WTC11 (cell line): Measurements from ENCODE around the gene PIK3CB.

Experiments used
- CBFB ChIP-seq: sonication (generic); formaldehyde crosslinking; IDR thresholded peaks from 2 replicates; pipeline ENCODE4 v1.8.1; 2022; ENCODE audit warnings: mild to moderate bottlenecking, low read depth, missing genetic modification reagents
- EMX1 ChIP-seq: fragments of 250-450 bp; sonication (Bioruptor Pico); IDR thresholded peaks from 2 replicates; pipeline ENCODE4 v1.8.0; 2021; ENCODE audit warnings: mild to moderate bottlenecking
- GABPB1 ChIP-seq: sonication (generic); formaldehyde crosslinking; IDR thresholded peaks from 2 replicates; pipeline ENCODE4 v1.8.1; 2023; ENCODE audit warnings: mild to moderate bottlenecking, missing genetic modification reagents
- NFE2L1 ChIP-seq: sonication (generic); formaldehyde crosslinking; IDR thresholded peaks from 2 replicates; pipeline ENCODE4 v1.8.1; 2023; ENCODE audit warnings: missing genetic modification reagents
- NFYB ChIP-seq: sonication (generic); formaldehyde crosslinking; conservative IDR thresholded peaks from 2 replicates; pipeline ENCODE4 v1.8.0; 2022; ENCODE audit warnings: low read depth, missing genetic modification reagents
- NR2C2 ChIP-seq: sonication (generic); formaldehyde crosslinking; IDR thresholded peaks from 2 replicates; pipeline ENCODE4 v1.8.0; 2022; ENCODE audit warnings: mild to moderate bottlenecking, missing genetic modification reagents
- ZBTB21 ChIP-seq: sonication (generic); formaldehyde crosslinking; IDR thresholded peaks from 2 replicates; pipeline ENCODE4 v1.8.1; 2023; ENCODE audit warnings: mild to moderate bottlenecking, missing genetic modification reagents, borderline replicate concordance
- TF ChIP-seq, protein P1 (sequence below): sonication (generic); formaldehyde crosslinking; IDR thresholded peaks from 2 replicates; pipeline ENCODE4 v1.8.0; 2022; ENCODE audit warnings: mild to moderate bottlenecking, missing genetic modification reagents
- TF ChIP-seq, protein P2 (sequence below): sonication (generic); formaldehyde crosslinking; IDR thresholded peaks from 2 replicates; pipeline ENCODE4 v1.8.1; 2023; ENCODE audit warnings: mild to moderate bottlenecking, missing genetic modification reagents
- TF ChIP-seq, protein P3 (sequence below): fragments of 200-600 bp; IDR thresholded peaks from 2 replicates; pipeline ENCODE4 v1.8.0; 2022; ENCODE audit warnings: antibody characterized with exemption
- TF ChIP-seq, protein P4 (sequence below): sonication (generic); formaldehyde crosslinking; IDR thresholded peaks from 2 replicates; pipeline ENCODE4 v1.8.0; 2022; ENCODE audit warnings: mild to moderate bottlenecking, missing genetic modification reagents
- TF ChIP-seq, protein P5 (sequence below): fragments of 250-450 bp; sonication (Bioruptor Pico); IDR thresholded peaks from 2 replicates; pipeline ENCODE4 v1.8.0; 2021; ENCODE audit warnings: mild to moderate bottlenecking
- TF ChIP-seq, protein P6 (sequence below): sonication (generic); formaldehyde crosslinking; IDR thresholded peaks from 2 replicates; pipeline ENCODE4 v1.8.1; 2022; ENCODE audit warnings: low read depth, missing genetic modification reagents, borderline replicate concordance
- TF ChIP-seq, protein P7 (sequence below): sonication (generic); formaldehyde crosslinking; IDR thresholded peaks from 2 replicates; pipeline ENCODE4 v1.8.1; 2023; ENCODE audit warnings: mild to moderate bottlenecking, missing genetic modification reagents, moderate library complexity

DNA sequence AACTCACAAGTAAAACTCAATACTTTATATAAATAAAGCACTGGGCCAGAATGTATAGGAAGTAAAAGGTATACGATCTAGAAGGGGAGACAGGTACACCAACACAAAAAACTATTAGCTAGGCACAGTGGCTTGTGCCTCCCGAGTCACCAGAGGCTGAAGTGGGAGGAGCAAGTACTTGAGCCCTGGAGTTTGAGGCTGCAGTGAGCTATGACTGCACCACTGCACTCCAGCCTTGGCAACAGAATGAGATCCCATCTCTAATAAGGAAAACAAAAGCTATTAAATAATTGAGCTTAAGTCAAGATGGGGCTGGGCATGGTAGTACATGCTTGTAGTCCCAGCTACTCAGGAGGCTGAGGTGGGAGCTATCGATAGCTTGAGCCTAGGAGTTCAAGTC is 17.0 kb downstream of the PIK3CB start:
- TF ChIP-seq, protein P1, sequence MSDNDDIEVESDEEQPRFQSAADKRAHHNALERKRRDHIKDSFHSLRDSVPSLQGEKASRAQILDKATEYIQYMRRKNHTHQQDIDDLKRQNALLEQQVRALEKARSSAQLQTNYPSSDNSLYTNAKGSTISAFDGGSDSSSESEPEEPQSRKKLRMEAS, result no peak
- TF ChIP-seq, protein P2, sequence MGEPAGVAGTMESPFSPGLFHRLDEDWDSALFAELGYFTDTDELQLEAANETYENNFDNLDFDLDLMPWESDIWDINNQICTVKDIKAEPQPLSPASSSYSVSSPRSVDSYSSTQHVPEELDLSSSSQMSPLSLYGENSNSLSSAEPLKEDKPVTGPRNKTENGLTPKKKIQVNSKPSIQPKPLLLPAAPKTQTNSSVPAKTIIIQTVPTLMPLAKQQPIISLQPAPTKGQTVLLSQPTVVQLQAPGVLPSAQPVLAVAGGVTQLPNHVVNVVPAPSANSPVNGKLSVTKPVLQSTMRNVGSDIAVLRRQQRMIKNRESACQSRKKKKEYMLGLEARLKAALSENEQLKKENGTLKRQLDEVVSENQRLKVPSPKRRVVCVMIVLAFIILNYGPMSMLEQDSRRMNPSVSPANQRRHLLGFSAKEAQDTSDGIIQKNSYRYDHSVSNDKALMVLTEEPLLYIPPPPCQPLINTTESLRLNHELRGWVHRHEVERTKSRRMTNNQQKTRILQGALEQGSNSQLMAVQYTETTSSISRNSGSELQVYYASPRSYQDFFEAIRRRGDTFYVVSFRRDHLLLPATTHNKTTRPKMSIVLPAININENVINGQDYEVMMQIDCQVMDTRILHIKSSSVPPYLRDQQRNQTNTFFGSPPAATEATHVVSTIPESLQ, result no peak
- TF ChIP-seq, protein P3, sequence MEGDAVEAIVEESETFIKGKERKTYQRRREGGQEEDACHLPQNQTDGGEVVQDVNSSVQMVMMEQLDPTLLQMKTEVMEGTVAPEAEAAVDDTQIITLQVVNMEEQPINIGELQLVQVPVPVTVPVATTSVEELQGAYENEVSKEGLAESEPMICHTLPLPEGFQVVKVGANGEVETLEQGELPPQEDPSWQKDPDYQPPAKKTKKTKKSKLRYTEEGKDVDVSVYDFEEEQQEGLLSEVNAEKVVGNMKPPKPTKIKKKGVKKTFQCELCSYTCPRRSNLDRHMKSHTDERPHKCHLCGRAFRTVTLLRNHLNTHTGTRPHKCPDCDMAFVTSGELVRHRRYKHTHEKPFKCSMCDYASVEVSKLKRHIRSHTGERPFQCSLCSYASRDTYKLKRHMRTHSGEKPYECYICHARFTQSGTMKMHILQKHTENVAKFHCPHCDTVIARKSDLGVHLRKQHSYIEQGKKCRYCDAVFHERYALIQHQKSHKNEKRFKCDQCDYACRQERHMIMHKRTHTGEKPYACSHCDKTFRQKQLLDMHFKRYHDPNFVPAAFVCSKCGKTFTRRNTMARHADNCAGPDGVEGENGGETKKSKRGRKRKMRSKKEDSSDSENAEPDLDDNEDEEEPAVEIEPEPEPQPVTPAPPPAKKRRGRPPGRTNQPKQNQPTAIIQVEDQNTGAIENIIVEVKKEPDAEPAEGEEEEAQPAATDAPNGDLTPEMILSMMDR, result no peak
- TF ChIP-seq CBFB (CRISPR knock-in tag), result no peak
- TF ChIP-seq, protein P4, sequence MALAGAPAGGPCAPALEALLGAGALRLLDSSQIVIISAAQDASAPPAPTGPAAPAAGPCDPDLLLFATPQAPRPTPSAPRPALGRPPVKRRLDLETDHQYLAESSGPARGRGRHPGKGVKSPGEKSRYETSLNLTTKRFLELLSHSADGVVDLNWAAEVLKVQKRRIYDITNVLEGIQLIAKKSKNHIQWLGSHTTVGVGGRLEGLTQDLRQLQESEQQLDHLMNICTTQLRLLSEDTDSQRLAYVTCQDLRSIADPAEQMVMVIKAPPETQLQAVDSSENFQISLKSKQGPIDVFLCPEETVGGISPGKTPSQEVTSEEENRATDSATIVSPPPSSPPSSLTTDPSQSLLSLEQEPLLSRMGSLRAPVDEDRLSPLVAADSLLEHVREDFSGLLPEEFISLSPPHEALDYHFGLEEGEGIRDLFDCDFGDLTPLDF (CRISPR knock-in tag), result no peak
- TF ChIP-seq, protein P5, sequence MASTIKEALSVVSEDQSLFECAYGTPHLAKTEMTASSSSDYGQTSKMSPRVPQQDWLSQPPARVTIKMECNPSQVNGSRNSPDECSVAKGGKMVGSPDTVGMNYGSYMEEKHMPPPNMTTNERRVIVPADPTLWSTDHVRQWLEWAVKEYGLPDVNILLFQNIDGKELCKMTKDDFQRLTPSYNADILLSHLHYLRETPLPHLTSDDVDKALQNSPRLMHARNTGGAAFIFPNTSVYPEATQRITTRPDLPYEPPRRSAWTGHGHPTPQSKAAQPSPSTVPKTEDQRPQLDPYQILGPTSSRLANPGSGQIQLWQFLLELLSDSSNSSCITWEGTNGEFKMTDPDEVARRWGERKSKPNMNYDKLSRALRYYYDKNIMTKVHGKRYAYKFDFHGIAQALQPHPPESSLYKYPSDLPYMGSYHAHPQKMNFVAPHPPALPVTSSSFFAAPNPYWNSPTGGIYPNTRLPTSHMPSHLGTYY (CRISPR knock-in tag), result no peak
- no peak for TF ChIP-seq ZBTB21
- no peak for TF ChIP-seq NR2C2
- no peak for TF ChIP-seq NFE2L1 (CRISPR knock-in tag)
- TF ChIP-seq EMX1 (CRISPR knock-in tag), result no peak
- no peak for TF ChIP-seq GABPB1 (CRISPR knock-in tag)
- TF ChIP-seq, protein P6, sequence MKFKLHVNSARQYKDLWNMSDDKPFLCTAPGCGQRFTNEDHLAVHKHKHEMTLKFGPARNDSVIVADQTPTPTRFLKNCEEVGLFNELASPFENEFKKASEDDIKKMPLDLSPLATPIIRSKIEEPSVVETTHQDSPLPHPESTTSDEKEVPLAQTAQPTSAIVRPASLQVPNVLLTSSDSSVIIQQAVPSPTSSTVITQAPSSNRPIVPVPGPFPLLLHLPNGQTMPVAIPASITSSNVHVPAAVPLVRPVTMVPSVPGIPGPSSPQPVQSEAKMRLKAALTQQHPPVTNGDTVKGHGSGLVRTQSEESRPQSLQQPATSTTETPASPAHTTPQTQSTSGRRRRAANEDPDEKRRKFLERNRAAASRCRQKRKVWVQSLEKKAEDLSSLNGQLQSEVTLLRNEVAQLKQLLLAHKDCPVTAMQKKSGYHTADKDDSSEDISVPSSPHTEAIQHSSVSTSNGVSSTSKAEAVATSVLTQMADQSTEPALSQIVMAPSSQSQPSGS, result no peak
- TF ChIP-seq NFYB (CRISPR knock-in tag), result no peak
- TF ChIP-seq, protein P7, sequence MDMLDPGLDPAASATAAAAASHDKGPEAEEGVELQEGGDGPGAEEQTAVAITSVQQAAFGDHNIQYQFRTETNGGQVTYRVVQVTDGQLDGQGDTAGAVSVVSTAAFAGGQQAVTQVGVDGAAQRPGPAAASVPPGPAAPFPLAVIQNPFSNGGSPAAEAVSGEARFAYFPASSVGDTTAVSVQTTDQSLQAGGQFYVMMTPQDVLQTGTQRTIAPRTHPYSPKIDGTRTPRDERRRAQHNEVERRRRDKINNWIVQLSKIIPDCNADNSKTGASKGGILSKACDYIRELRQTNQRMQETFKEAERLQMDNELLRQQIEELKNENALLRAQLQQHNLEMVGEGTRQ (CRISPR knock-in tag), result no peak
